ENCODE results near the gene PEX7. TPM values are rescaled to one million over a fixed set of nuclear protein-coding genes. Genes with fewer than 3 reads are reported as not detected.

The PEX7 gene
- total and polyA plus RNA-seq, 2 donors (not counting 1 experiment from before 2014, with no cell fraction given), result 10.2 to 18.0 TPM

DNA sequence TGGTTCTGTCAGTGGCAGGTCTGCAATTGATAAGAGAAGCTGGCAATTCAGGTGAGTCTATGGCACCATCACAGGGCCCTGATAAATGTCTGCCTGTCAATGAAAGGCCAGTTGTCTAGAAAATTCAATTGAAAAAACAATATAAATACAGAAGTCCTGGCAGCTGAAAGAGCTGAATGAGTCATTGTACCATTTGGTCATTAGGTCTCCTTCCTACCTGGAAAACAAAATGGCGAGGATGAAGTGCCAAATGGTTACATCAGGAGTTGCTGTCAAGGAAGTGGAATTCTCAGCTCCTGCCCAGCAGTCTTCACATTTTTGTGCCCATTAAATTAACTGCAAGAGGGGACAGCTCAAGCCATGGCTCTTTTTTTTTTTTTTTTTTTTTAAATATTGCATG lies 37.7 kb downstream of the PEX7 start:
- no peaks in the 10 kb centered on the region for H3K9me3 ChIP-seq (ENCODE audit: control insufficient read depth, insufficient read depth, low read depth, low read length)
- H4K20me1 ChIP-seq (ENCODE audit: control insufficient read depth, extremely low read depth, insufficient read depth, low read length), result no peaks in the 10 kb centered on the region
- no peak overlapping the region for H2AFZ ChIP-seq (ENCODE audit: low read length)
- H3K27me3 ChIP-seq (ENCODE audit: control insufficient read depth, insufficient read depth, low read length), result no peaks in the 10 kb centered on the region
- no peak overlapping the region for H3K9ac ChIP-seq (ENCODE audit: insufficient read depth, low read length)
- no peak overlapping the region for H3K4me2 ChIP-seq (ENCODE audit: extremely low read depth, insufficient read depth, low read length)
- H3K27ac ChIP-seq (ENCODE audit: insufficient read depth, low read length), result no peak overlapping the region
- DNase-seq (ENCODE audit: low read depth in 2 of 2), result no peak
- no peak overlapping the region for H3K4me3 ChIP-seq (replicated peaks in 1 of 4; ENCODE audit: control extremely low read depth in 1 of 4, insufficient read depth in 1 of 4, low read depth in 3 of 4, low read length in 4 of 4)
- H3K36me3 ChIP-seq (ENCODE audit: control insufficient read depth, insufficient read depth, low read length), result no peaks in the 10 kb centered on the region
- H3K4me1 ChIP-seq (ENCODE audit: control insufficient read depth, extremely low read depth, insufficient read depth, low read length), result no peaks in the 10 kb centered on the region
- H3K79me2 ChIP-seq (ENCODE audit: control insufficient read depth, insufficient read depth, low read length), result no peaks in the 10 kb centered on the region
- TF ChIP-seq EZH2 (IDR thresholded peaks at IDR 0.05; ENCODE audit: low read length, missing control alignments) (no peak), CTCF (conservative IDR thresholded peaks at IDR 0.05 in 1 of 2, IDR thresholded peaks at IDR 0.05 in 1 of 2; ENCODE audit: low read depth in 1 of 2, low read length in 2 of 2) (no peak)

DNA sequence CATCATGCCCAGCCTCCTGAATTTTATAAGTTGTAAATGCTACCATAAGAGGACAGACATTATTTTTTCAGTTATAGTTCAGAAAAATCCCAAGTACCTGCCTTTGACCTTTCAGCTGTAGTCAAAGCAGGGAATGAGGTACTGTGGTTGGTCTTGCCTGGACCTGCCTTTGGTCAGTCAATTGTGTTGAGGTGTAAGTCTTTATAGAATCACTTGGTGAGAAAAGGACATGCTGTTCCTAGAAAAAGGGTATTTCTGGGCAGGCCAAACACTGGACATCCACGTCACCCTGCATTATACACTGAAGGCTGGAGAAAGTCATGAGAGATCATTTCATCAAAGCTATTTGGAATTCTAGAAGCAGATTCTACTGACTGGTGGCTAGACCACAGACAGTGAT lies 40.3 kb downstream of the PEX7 start:
- no peaks in the 10 kb centered on the region for H3K4me1 ChIP-seq (ENCODE audit: control insufficient read depth, extremely low read depth, insufficient read depth, low read length)
- no peaks in the 10 kb centered on the region for H4K20me1 ChIP-seq (ENCODE audit: control insufficient read depth, extremely low read depth, insufficient read depth, low read length)
- H3K4me2 ChIP-seq (ENCODE audit: extremely low read depth, insufficient read depth, low read length), result no peak overlapping the region
- H3K9ac ChIP-seq (ENCODE audit: insufficient read depth, low read length), result no peak overlapping the region
- DNase-seq (ENCODE audit: low read depth in 2 of 2), result no peak
- no peaks in the 10 kb centered on the region for H3K36me3 ChIP-seq (ENCODE audit: control insufficient read depth, insufficient read depth, low read length)
- H3K27me3 ChIP-seq (ENCODE audit: control insufficient read depth, insufficient read depth, low read length), result no peaks in the 10 kb centered on the region
- no peak overlapping the region for H3K27ac ChIP-seq (ENCODE audit: insufficient read depth, low read length)
- H3K4me3 ChIP-seq (replicated peaks in 1 of 4; ENCODE audit: control extremely low read depth in 1 of 4, insufficient read depth in 1 of 4, low read depth in 3 of 4, low read length in 4 of 4), result no peak overlapping the region
- H2AFZ ChIP-seq (ENCODE audit: low read length), result no peak overlapping the region
- TF ChIP-seq EZH2 (IDR thresholded peaks at IDR 0.05; ENCODE audit: low read length, missing control alignments) (no peak), CTCF (conservative IDR thresholded peaks at IDR 0.05 in 1 of 2, IDR thresholded peaks at IDR 0.05 in 1 of 2; ENCODE audit: low read depth in 1 of 2, low read length in 2 of 2) (no peak)
- no peaks in the 10 kb centered on the region for H3K9me3 ChIP-seq (ENCODE audit: control insufficient read depth, insufficient read depth, low read depth, low read length)
- H3K79me2 ChIP-seq (ENCODE audit: control insufficient read depth, insufficient read depth, low read length), result no peaks in the 10 kb centered on the region

- no peak overlapping the region for H3K4me2 ChIP-seq (ENCODE audit: extremely low read depth, insufficient read depth, low read length)
- TF ChIP-seq CTCF (conservative IDR thresholded peaks at IDR 0.05 in 1 of 2, IDR thresholded peaks at IDR 0.05 in 1 of 2; ENCODE audit: low read depth in 1 of 2, low read length in 2 of 2) (no peak), EZH2 (IDR thresholded peaks at IDR 0.05; ENCODE audit: low read length, missing control alignments) (no peak)
- no peaks in the 10 kb centered on the region for H3K36me3 ChIP-seq (ENCODE audit: control insufficient read depth, insufficient read depth, low read length)
- H3K27me3 ChIP-seq (ENCODE audit: control insufficient read depth, insufficient read depth, low read length), result no peaks in the 10 kb centered on the region
- H3K4me3 ChIP-seq (replicated peaks in 1 of 4; ENCODE audit: control extremely low read depth in 1 of 4, insufficient read depth in 1 of 4, low read depth in 3 of 4, low read length in 4 of 4), result no peak overlapping the region
- H3K9me3 ChIP-seq (ENCODE audit: control insufficient read depth, insufficient read depth, low read depth, low read length), result no peaks in the 10 kb centered on the region
- H2AFZ ChIP-seq (ENCODE audit: low read length), result no peak overlapping the region
- no peak for DNase-seq (ENCODE audit: low read depth in 2 of 2)
- no peak overlapping the region for H3K27ac ChIP-seq (ENCODE audit: insufficient read depth, low read length)
- H3K79me2 ChIP-seq (ENCODE audit: control insufficient read depth, insufficient read depth, low read length), result no peaks in the 10 kb centered on the region
- H3K9ac ChIP-seq (ENCODE audit: insufficient read depth, low read length), result no peak overlapping the region
- no peaks in the 10 kb centered on the region for H3K4me1 ChIP-seq (ENCODE audit: control insufficient read depth, extremely low read depth, insufficient read depth, low read length)
- no peaks in the 10 kb centered on the region for H4K20me1 ChIP-seq (ENCODE audit: control insufficient read depth, extremely low read depth, insufficient read depth, low read length)
Observed at GRCh38 chr6:136863752-136864151, 41.4 kb downstream of the PEX7 start.

Measured in fibroblast of lung (primary cell).